Inflammatory macrophage treated with lipopolysaccharide for 4 hours (primary cell): ENCODE results near the gene SMIM5.

Experiments
- DNase-seq: peaks from one replicate; pipeline ENCODE4 v3.0.0-alpha.2; 2020

SMIM5 gene

GRCh38 chr17:75604034-75604695, 29.1 kb upstream of the SMIM5 start:
- DNase-seq = no peak

- no peak for DNase-seq
Observed at GRCh38 chr17:75605790-75606189, 27.4 kb upstream of the SMIM5 start.

- DNase-seq = no peak
Observed at GRCh38 chr17:75607086-75607485, 26.1 kb upstream of the SMIM5 start.

- DNase-seq = no peak
Observed at GRCh38 chr17:75610103-75610984, 22.9 kb upstream of the SMIM5 start.

GRCh38 chr17:75611851-75612429, 21.3 kb upstream of the SMIM5 start:
- DNase-seq = no peak

GRCh38 chr17:75612906-75613626, 20.2 kb upstream of the SMIM5 start:
- DNase-seq = no peak

- no peak for DNase-seq
Observed at GRCh38 chr17:75614006-75614405, 19.2 kb upstream of the SMIM5 start.

- no peak for DNase-seq
Observed at GRCh38 chr17:75614556-75615270, 18.5 kb upstream of the SMIM5 start.

- no peak for DNase-seq
Observed at GRCh38 chr17:75615301-75615700, 17.9 kb upstream of the SMIM5 start.

- DNase-seq = no peak
Observed at GRCh38 chr17:75616521-75617122, 16.6 kb upstream of the SMIM5 start.

GRCh38 chr17:75617218-75617617, 16.0 kb upstream of the SMIM5 start:
- no peak for DNase-seq

GRCh38 chr17:75617675-75618074, 15.6 kb upstream of the SMIM5 start:
- DNase-seq = no peak

GRCh38 chr17:75619506-75620431, 13.5 kb upstream of the SMIM5 start:
- no peak for DNase-seq

- DNase-seq = no peak
Observed at GRCh38 chr17:75621489-75621888, 11.7 kb upstream of the SMIM5 start.

- no peak for DNase-seq
Observed at GRCh38 chr17:75622076-75622475, 11.2 kb upstream of the SMIM5 start.

- no peak for DNase-seq
Observed at GRCh38 chr17:75622771-75623273, 10.4 kb upstream of the SMIM5 start.

- no peak for DNase-seq
Observed at GRCh38 chr17:75623386-75623785, 9.8 kb upstream of the SMIM5 start.

- no peak for DNase-seq
Observed at GRCh38 chr17:75624021-75624420, 9.2 kb upstream of the SMIM5 start.

GRCh38 chr17:75624714-75625345, 8.4 kb upstream of the SMIM5 start:
- DNase-seq = no peak

- peak; percentile 7 for DNase-seq
Observed at GRCh38 chr17:75625813-75626486, 7.3 kb upstream of the SMIM5 start.
